Keratinocyte (primary cell): ENCODE data around the gene CCSER1. TPM values are rescaled to one million over a fixed set of nuclear protein-coding genes. Genes with fewer than 3 reads are reported as not detected.

Experiments used
- DNase-seq: peaks from one replicate; pipeline ENCODE4 v3.0.0-alpha.2; 2011; ENCODE audit warnings: low read depth, missing footprints, low spot score
- FAIRE-seq: peaks from 2 replicates; lab custom pipeline; 2011; peaks lifted over from hg19 to GRCh38; lab: Jason Lieb, UNC
- H2AFZ ChIP-seq: 2 replicates; pipeline ENCODE4 v1.6.0; 2012; ENCODE audit warnings: low read length, control low read depth, inconsistent platforms; ENCODE audit not compliant: control insufficient read depth
- H3K27ac ChIP-seq: 2 replicates; pipeline ENCODE4 v1.5.1; 2011; ENCODE audit warnings: low read length; ENCODE audit not compliant: control insufficient read depth, insufficient read depth
- H3K27me3 ChIP-seq: 3 replicates; pipeline ENCODE4 v1.6.0; 2011; ENCODE audit warnings: low read length; ENCODE audit not compliant: control insufficient read depth, insufficient read depth; ENCODE audit errors: extremely low read depth
- H3K36me3 ChIP-seq, 2 experiments: 2 replicates in 1 of 2; 3 replicates in 1 of 2; pipeline ENCODE4 v1.5.1; 2011; ENCODE audit warnings: low read length in 2 of 2, mild to moderate bottlenecking in 1 of 2; ENCODE audit not compliant: control insufficient read depth in 2 of 2, insufficient read depth in 2 of 2; ENCODE audit errors: extremely low read depth in 1 of 2
- H3K4me1 ChIP-seq: 3 replicates; pipeline ENCODE4 v1.5.1; 2011; ENCODE audit warnings: low read length; ENCODE audit not compliant: control insufficient read depth, insufficient read depth; ENCODE audit errors: extremely low read depth
- H3K4me2 ChIP-seq: 3 replicates; pipeline ENCODE4 v1.6.0; 2011; ENCODE audit warnings: low read depth, low read length; ENCODE audit not compliant: control insufficient read depth, insufficient read depth; ENCODE audit errors: extremely low read depth
- H3K4me3 ChIP-seq, 3 experiments: fragments of 200-600 bp in 1 of 3; sonication (generic) in 1 of 3; 2 replicates in 2 of 3; 3 replicates in 1 of 3; pipeline ENCODE4 v1.5.1; 2011 to 2016; ENCODE audit warnings: low read length in 3 of 3, mild to moderate bottlenecking in 3 of 3, control low read depth in 2 of 3, inconsistent platforms in 1 of 3, low read depth in 1 of 3, mixed read lengths in 1 of 3, mixed run types in 1 of 3, moderate library complexity in 1 of 3; ENCODE audit not compliant: control insufficient read depth in 2 of 3, insufficient read depth in 2 of 3; ENCODE audit errors: extremely low read depth in 1 of 3
- H3K79me2 ChIP-seq: 2 replicates; pipeline ENCODE4 v1.6.0; 2012; ENCODE audit warnings: low read length; ENCODE audit not compliant: control insufficient read depth, insufficient read depth
- H3K9ac ChIP-seq: 3 replicates; pipeline ENCODE4 v1.6.0; 2011; ENCODE audit warnings: low read length; ENCODE audit not compliant: control insufficient read depth, insufficient read depth; ENCODE audit errors: extremely low read depth
- H3K9me1 ChIP-seq: 3 replicates; pipeline ENCODE4 v1.6.0; 2011; ENCODE audit warnings: low read length; ENCODE audit not compliant: control insufficient read depth, insufficient read depth; ENCODE audit errors: extremely low read depth
- H3K9me3 ChIP-seq: 2 replicates; pipeline ENCODE4 v1.5.1; 2012; ENCODE audit warnings: low read depth, low read length; ENCODE audit not compliant: control insufficient read depth
- H4K20me1 ChIP-seq: 3 replicates; pipeline ENCODE4 v1.6.0; 2011; ENCODE audit warnings: low read length; ENCODE audit not compliant: control insufficient read depth, insufficient read depth; ENCODE audit errors: extremely low read depth
- CTCF ChIP-seq, 3 experiments: IDR thresholded peaks in 1 of 3; conservative IDR thresholded peaks in 1 of 3; optimal IDR thresholded peaks in 1 of 3; 2 replicates in 2 of 3; 3 replicates in 1 of 3; pipeline versions ENCODE3 to v1.5.1; 2011; ENCODE audit warnings: low read length in 3 of 3, mild to moderate bottlenecking in 3 of 3, moderate library complexity in 2 of 3, control low read depth in 1 of 3, inconsistent platforms in 1 of 3; ENCODE audit not compliant: insufficient read depth in 2 of 3; ENCODE audit errors: extremely low read depth in 1 of 3
- EZH2 ChIP-seq: IDR thresholded peaks from one replicate; pipeline ENCODE4 v1.6.1; 2012; ENCODE audit warnings: inconsistent platforms, mild to moderate bottlenecking, low read length, moderate library complexity
- dilution Hi-C: fragments of 300-500 bp; cut with MboI; formaldehyde crosslinking; loops from one replicate; pipeline ENCODE4 v1.7.0; 2020; ENCODE audit warnings: low sequenced_read_pairs; ENCODE audit not compliant: extremely low pct_ligation_motif_present
- polyA plus RNA-seq, 5 experiments: library from polyadenylated mRNA; depleted of rRNA in 3 of 5; stranded (reverse) in 3 of 5; stranded (forward) in 1 of 5; unstranded in 1 of 5; fragments of >200 nt; gene quantifications; 1 replicate in 1 of 5; 2 replicates in 3 of 5; 3 replicates in 1 of 5; pipeline versions ENCODE4 v1.2.1 to v1.2.3, GENCODE V29; 2011 to 2012; ENCODE audit warnings: missing spikeins in 2 of 5, low read depth in 1 of 5, low replicate concordance in 1 of 5

CCSER1 gene
- polyA plus RNA-seq, 1 donor (not counting 4 experiments of a cell fraction or from before 2014, with no cell fraction given) = 1.2 TPM

DNA sequence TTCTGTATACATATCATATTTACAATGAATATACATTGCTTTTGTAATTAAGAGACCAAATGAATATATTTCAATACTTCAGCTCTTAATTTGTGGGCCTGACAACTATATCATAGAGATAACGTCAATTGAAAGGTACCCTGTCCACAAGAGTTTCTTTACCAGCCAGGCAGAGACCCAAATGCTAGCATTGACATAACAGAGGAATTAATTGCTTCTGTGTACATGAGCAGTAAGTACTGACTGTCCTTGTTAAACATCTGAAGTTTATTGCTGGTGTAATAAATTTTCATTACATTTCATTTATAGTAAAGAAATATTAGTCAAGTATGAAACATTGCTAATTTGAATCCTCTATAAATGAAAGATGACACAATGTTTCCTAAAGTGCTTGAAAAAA, 910.8 kb downstream of the CCSER1 start:
- Histone ChIP-seq H3K79me2 (no peaks in the 10 kb centered on the region), H3K9ac (no peak overlapping the region), H3K36me3 (no peaks in the 10 kb centered on the region), H3K4me2 (no peak overlapping the region), H4K20me1 (no peaks in the 10 kb centered on the region), H3K27me3 (no peaks in the 10 kb centered on the region), H2AFZ (no peak overlapping the region), H3K4me1 (no peaks in the 10 kb centered on the region), H3K9me1 (no peaks in the 10 kb centered on the region), H3K9me3 (no peaks in the 10 kb centered on the region), H3K27ac (no peak overlapping the region), H3K4me3 (no peak overlapping the region)
- FAIRE-seq = no peak
- TF ChIP-seq EZH2 (no peak), CTCF (optimal IDR thresholded peaks at IDR 0.05 in 1 of 3, IDR thresholded peaks at IDR 0.05 in 1 of 3, conservative IDR thresholded peaks at IDR 0.05 in 1 of 3; ENCODE audit: extremely low read depth in 1 of 3, insufficient read depth in 2 of 3, low read length in 3 of 3) (no peak)
- DNase-seq = no peak
- dilution Hi-C loops = no loop called here

DNA sequence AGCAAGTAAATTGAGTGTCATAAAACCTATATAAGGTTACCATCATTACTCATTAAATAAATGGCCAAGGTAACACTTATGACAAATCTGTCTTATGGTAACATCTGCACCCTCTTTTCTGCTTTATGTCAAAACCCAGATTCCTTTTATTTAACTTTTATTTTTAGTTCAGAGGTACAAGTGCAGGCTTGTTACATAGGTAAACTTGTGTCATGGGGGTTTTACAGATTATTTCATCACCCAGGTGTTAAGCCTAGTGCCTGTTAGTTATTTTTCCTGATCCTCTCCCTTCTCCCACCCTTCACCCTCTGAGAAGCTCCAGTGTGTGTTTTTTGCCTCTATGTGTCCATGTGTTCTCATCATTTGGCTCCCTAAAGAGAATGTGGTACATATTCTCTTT, 930.7 kb downstream of the CCSER1 start:
- DNase-seq (peak; percentile 32), FAIRE-seq (no peak)
- Histone ChIP-seq H3K9ac (peak overlapping the region; percentile 48), H4K20me1 (no peaks in the 10 kb centered on the region), H3K36me3 (no peaks in the 10 kb centered on the region), H3K9me3 (no peaks in the 10 kb centered on the region), H2AFZ (no peak overlapping the region), H3K27ac (peak overlapping the region; percentile 80), H3K27me3 (no peaks in the 10 kb centered on the region), H3K4me3 (no peak overlapping the region), H3K4me2 (peak overlapping the region; percentile 50), H3K79me2 (no peaks in the 10 kb centered on the region), H3K4me1 (peaks cover 11% of the 10 kb centered on the region), H3K9me1 (no peaks in the 10 kb centered on the region)
- dilution Hi-C loops = no loop called here
- TF ChIP-seq CTCF (optimal IDR thresholded peaks at IDR 0.05 in 1 of 3, IDR thresholded peaks at IDR 0.05 in 1 of 3, conservative IDR thresholded peaks at IDR 0.05 in 1 of 3; ENCODE audit: extremely low read depth in 1 of 3, insufficient read depth in 2 of 3, low read length in 3 of 3) (no peak), EZH2 (no peak)
